IPS-18a (cell line): ENCODE data around the gene XXYLT1.

ENCODE experiments used
- H3K27ac ChIP-seq: one replicate; pipeline ENCODE4 v1.5.1; 2013; ENCODE audit warnings: low read length
- H3K27me3 ChIP-seq: one replicate; pipeline ENCODE4 v1.6.1; 2013; ENCODE audit warnings: mild to moderate bottlenecking, low read length; ENCODE audit not compliant: control insufficient read depth, insufficient read depth
- H3K36me3 ChIP-seq: one replicate; pipeline ENCODE4 v1.6.1; 2013; ENCODE audit warnings: low read depth, low read length; ENCODE audit not compliant: control insufficient read depth
- H3K4me1 ChIP-seq: one replicate; pipeline ENCODE4 v1.6.1; 2013; ENCODE audit warnings: low read depth, low read length; ENCODE audit not compliant: control insufficient read depth
- H3K4me3 ChIP-seq: one replicate; pipeline ENCODE4 v1.5.1; 2013; ENCODE audit warnings: low read length
- H3K9ac ChIP-seq: one replicate; pipeline ENCODE4 v1.6.1; 2013; ENCODE audit warnings: mild to moderate bottlenecking, low read length, moderate library complexity
- H3K9me3 ChIP-seq: one replicate; pipeline ENCODE4 v1.6.1; 2013; ENCODE audit warnings: low read depth, low read length; ENCODE audit not compliant: control insufficient read depth

XXYLT1 gene

GRCh38 chr3:195119461-195120266, 151.3 kb downstream of the XXYLT1 start:
- H3K9ac ChIP-seq, result no peak overlapping the region
- no peak overlapping the region for H3K27ac ChIP-seq
- H3K4me1 ChIP-seq, result peaks cover 16% of the 10 kb centered on the region

GRCh38 chr3:195118671-195119070, 152.3 kb downstream of the XXYLT1 start:
- Histone ChIP-seq H3K9ac (no peak overlapping the region), H3K27ac (no peak overlapping the region), H3K4me1 (peaks cover 16% of the 10 kb centered on the region)

More at GRCh38 chr3:195119461-195120266, 151.3 kb downstream of the XXYLT1 start:
- H3K9me3 ChIP-seq, result no peaks in the 10 kb centered on the region
- no peak overlapping the region for H3K4me3 ChIP-seq
- no peaks in the 10 kb centered on the region for H3K36me3 ChIP-seq
- no peaks in the 10 kb centered on the region for H3K27me3 ChIP-seq

GRCh38 chr3:195117978-195118581, 152.9 kb downstream of the XXYLT1 start:
- Histone ChIP-seq H3K27me3 (no peaks in the 10 kb centered on the region), H3K27ac (no peak overlapping the region), H3K4me3 (no peak overlapping the region), H3K9me3 (no peaks in the 10 kb centered on the region), H3K4me1 (peaks cover 16% of the 10 kb centered on the region), H3K9ac (no peak overlapping the region), H3K36me3 (no peaks in the 10 kb centered on the region)

More at GRCh38 chr3:195118671-195119070, 152.3 kb downstream of the XXYLT1 start:
- no peaks in the 10 kb centered on the region for H3K36me3 ChIP-seq
- H3K9me3 ChIP-seq, result no peaks in the 10 kb centered on the region
- no peaks in the 10 kb centered on the region for H3K27me3 ChIP-seq
- no peak overlapping the region for H3K4me3 ChIP-seq

GRCh38 chr3:195116407-195117185, 154.4 kb downstream of the XXYLT1 start:
- Histone ChIP-seq H3K9ac (no peak overlapping the region), H3K36me3 (no peaks in the 10 kb centered on the region), H3K9me3 (no peaks in the 10 kb centered on the region), H3K27me3 (no peaks in the 10 kb centered on the region), H3K4me1 (peaks cover 16% of the 10 kb centered on the region), H3K27ac (no peak overlapping the region), H3K4me3 (no peak overlapping the region)

- H3K4me1 ChIP-seq, result peaks cover 16% of the 10 kb centered on the region
- H3K36me3 ChIP-seq, result no peaks in the 10 kb centered on the region
- no peak overlapping the region for H3K4me3 ChIP-seq
- H3K27me3 ChIP-seq, result no peaks in the 10 kb centered on the region
- no peaks in the 10 kb centered on the region for H3K9me3 ChIP-seq
- no peak overlapping the region for H3K27ac ChIP-seq
- no peak overlapping the region for H3K9ac ChIP-seq
Observed at GRCh38 chr3:195115600-195116406, 155.2 kb downstream of the XXYLT1 start.

- H3K4me1 ChIP-seq, result peaks cover 10% of the 10 kb centered on the region
- no peaks in the 10 kb centered on the region for H3K9me3 ChIP-seq
- H3K9ac ChIP-seq, result no peak overlapping the region
- H3K27me3 ChIP-seq, result no peaks in the 10 kb centered on the region
- no peak overlapping the region for H3K4me3 ChIP-seq
- no peaks in the 10 kb centered on the region for H3K36me3 ChIP-seq
- no peak overlapping the region for H3K27ac ChIP-seq
Observed at GRCh38 chr3:195114786-195115599, 156.0 kb downstream of the XXYLT1 start.

- no peaks in the 10 kb centered on the region for H3K27me3 ChIP-seq
- no peak overlapping the region for H3K27ac ChIP-seq
- no peak overlapping the region for H3K4me3 ChIP-seq
- H3K4me1 ChIP-seq, result peaks cover 8% of the 10 kb centered on the region
- H3K9me3 ChIP-seq, result no peaks in the 10 kb centered on the region
- no peaks in the 10 kb centered on the region for H3K36me3 ChIP-seq
- no peak overlapping the region for H3K9ac ChIP-seq
Observed at GRCh38 chr3:195113536-195114425, 157.2 kb downstream of the XXYLT1 start.

GRCh38 chr3:195113048-195113447, 157.9 kb downstream of the XXYLT1 start:
- Histone ChIP-seq H3K27me3 (no peaks in the 10 kb centered on the region), H3K36me3 (no peaks in the 10 kb centered on the region), H3K9me3 (no peaks in the 10 kb centered on the region), H3K27ac (no peak overlapping the region), H3K4me1 (peaks cover 6% of the 10 kb centered on the region), H3K9ac (no peak overlapping the region), H3K4me3 (no peak overlapping the region)

GRCh38 chr3:195112361-195112791, 158.6 kb downstream of the XXYLT1 start:
- Histone ChIP-seq H3K36me3 (no peaks in the 10 kb centered on the region), H3K4me3 (no peak overlapping the region), H3K9ac (no peak overlapping the region), H3K27ac (no peak overlapping the region), H3K4me1 (no peaks in the 10 kb centered on the region), H3K9me3 (no peaks in the 10 kb centered on the region), H3K27me3 (no peaks in the 10 kb centered on the region)

- no peak overlapping the region for H3K9ac ChIP-seq
- H3K36me3 ChIP-seq, result no peaks in the 10 kb centered on the region
Observed at GRCh38 chr3:195111766-195112165, 159.2 kb downstream of the XXYLT1 start.

More at GRCh38 chr3:195111766-195112165, 159.2 kb downstream of the XXYLT1 start:
- Histone ChIP-seq H3K27me3 (no peaks in the 10 kb centered on the region), H3K9me3 (no peaks in the 10 kb centered on the region), H3K4me1 (no peaks in the 10 kb centered on the region), H3K4me3 (no peak overlapping the region), H3K27ac (no peak overlapping the region)
